ENCODE measurements around the gene CHSY1. TPM values are rescaled to one million over a fixed set of nuclear protein-coding genes. Genes with fewer than 3 reads are reported as not detected.

Gene CHSY1
- total and polyA plus RNA-seq, 10 of the 15 experiments (the other 5 are each of a cell fraction or from before 2014, with no cell fraction given): 1.4 to 31.2 (median 10.5) TPM

- no peak for TF ChIP-seq TCF12 (IDR thresholded peaks at IDR 0.05; ENCODE audit: low read depth, low read length)
- TF ChIP-seq HDGF (IDR thresholded peaks at IDR 0.05): no peak
- TF ChIP-seq FOXK2 (IDR thresholded peaks at IDR 0.05): no peak
- TF ChIP-seq SMC3 (IDR thresholded peaks at IDR 0.05; ENCODE audit: borderline replicate concordance, low read length): 0 out of 2 replicates have a peak, but pooled peaks have one; percentile 3
- no peak for TF ChIP-seq PRDM15 (CRISPR knock-in tag; IDR thresholded peaks at IDR 0.05)
- TF ChIP-seq JUND (IDR thresholded peaks at IDR 0.05; ENCODE audit: low read depth, low read length): no peak
- TF ChIP-seq ESRRA (IDR thresholded peaks at IDR 0.05; ENCODE audit: low read length): no peak
- peak; percentile 93 for TF ChIP-seq BACH1 (IDR thresholded peaks at IDR 0.05; ENCODE audit: borderline replicate concordance)
- TF ChIP-seq DPF2 (IDR thresholded peaks at IDR 0.05): peak; percentile 89; the same call in 1 of the 2 replicates
- TF ChIP-seq ATF2 (IDR thresholded peaks at IDR 0.05; ENCODE audit: low read length): no peak
- peak in 1 of 2 experiments; percentile 76; a peak in 1 of 3 replicates for TF ChIP-seq EGR1 (IDR thresholded peaks at IDR 0.05; ENCODE audit: borderline replicate concordance in 1 of 2, low read depth in 2 of 2, low read length in 2 of 2)
- TF ChIP-seq GABPA (IDR thresholded peaks at IDR 0.05; ENCODE audit: low read depth): no peak
- peak; percentile 24; the same call in 1 of the 2 replicates for TF ChIP-seq PAX5 (IDR thresholded peaks at IDR 0.05; ENCODE audit: borderline replicate concordance, low read depth, low read length)
- no peak for TF ChIP-seq NR2C2 (IDR thresholded peaks at IDR 0.05; ENCODE audit: borderline replicate concordance, control insufficient read depth, insufficient read length, low read depth)
- peak; percentile 52 for TF ChIP-seq HCFC1 (IDR thresholded peaks at IDR 0.05; ENCODE audit: low read length)
- 0 out of 2 replicates have a peak, but pooled peaks have one; percentile 31 for TF ChIP-seq ASH2L (IDR thresholded peaks at IDR 0.05; ENCODE audit: borderline replicate concordance, low read depth)
- TF ChIP-seq KLF5 (IDR thresholded peaks at IDR 0.05; ENCODE audit: partially characterized antibody): no peak
- no peak for TF ChIP-seq YBX1 (IDR thresholded peaks at IDR 0.05)
- no peak for TF ChIP-seq KAT2A (conservative IDR thresholded peaks at IDR 0.05; ENCODE audit: control insufficient read depth, low read depth, low read length)
- no peak for TF ChIP-seq IRF3 (IDR thresholded peaks at IDR 0.05)
- TF ChIP-seq FOS (IDR thresholded peaks at IDR 0.05; ENCODE audit: borderline replicate concordance, extremely low read depth, insufficient read length): no peak
- TF ChIP-seq CEBPB (IDR thresholded peaks at IDR 0.05; ENCODE audit: borderline replicate concordance in 1 of 2, low read depth in 2 of 2, low read length in 2 of 2): no peak
- TF ChIP-seq POU2F2 (IDR thresholded peaks at IDR 0.05; ENCODE audit: borderline replicate concordance, low read depth, low read length): no peak; the same call in 2 of the 3 replicates
- TF ChIP-seq HDAC2 (IDR thresholded peaks at IDR 0.05): no peak
Observed at GRCh38 chr15:101251830-101252820, at the start of gene CHSY1 (continued).

Data from GM12878 (cell line).